Ascending aorta (tissue), 2 donors: ENCODE results near the gene MIER2. TPM values are rescaled to one million over a fixed set of nuclear protein-coding genes. Genes with fewer than 3 reads are reported as not detected.

Experiments
- DNase-seq, 2 donors: peaks; one replicate each; pipeline ENCODE4 v3.0.0-alpha.2; 2019; ENCODE audit warnings: low spot score in 2 of 2
- H3K27ac ChIP-seq, 2 donors: fragments of 200-600 bp; sonication (generic); one replicate each; pipeline ENCODE4 v1.5.1; 2016 to 2017; ENCODE audit warnings: mild to moderate bottlenecking in 1 of 2
- H3K27me3 ChIP-seq: fragments of 200-600 bp; sonication (generic); one replicate; pipeline ENCODE4 v1.5.1; 2017
- H3K36me3 ChIP-seq, 2 donors: fragments of 200-600 bp; sonication (generic); one replicate each; pipeline ENCODE4 v1.5.1; 2016
- H3K4me1 ChIP-seq, 2 donors: fragments of 200-600 bp; sonication (generic); one replicate each; pipeline ENCODE4 v1.5.1; 2016 to 2017; ENCODE audit warnings: mild to moderate bottlenecking in 1 of 2
- H3K4me3 ChIP-seq, 2 donors: fragments of 200-600 bp; sonication (generic); one replicate each; pipeline ENCODE4 v1.5.1; 2016 to 2017; ENCODE audit warnings: mild to moderate bottlenecking in 1 of 2
- H3K9me3 ChIP-seq, 2 donors: fragments of 200-600 bp; sonication (generic); one replicate each; pipeline ENCODE4 v1.5.1; 2016
- CTCF ChIP-seq, 3 experiments: fragments of 200-600 bp in 2 of 3; fragments of 450-650 bp in 1 of 3; sonication (generic) in 2 of 3; IDR thresholded peaks; one replicate each; pipeline ENCODE4 v1.5.1; 2016 to 2019; ENCODE audit warnings: antibody characterized with exemption in 3 of 3, mild to moderate bottlenecking in 1 of 3, moderate library complexity in 1 of 3
- intact Hi-C: fragments of 100-400 bp; cut with DNase I; formaldehyde crosslinking; loops from one replicate; pipeline ENCODE4 v1.15.1; 2023
- total RNA-seq: library from RNA; depleted of rRNA; stranded (reverse); fragments of >200 nt; gene quantifications from one replicate; pipeline ENCODE4 v1.1.0, GENCODE V29; 2016

The MIER2 gene
- total RNA-seq, 1 donor from 2014 or later: 128 TPM

DNA sequence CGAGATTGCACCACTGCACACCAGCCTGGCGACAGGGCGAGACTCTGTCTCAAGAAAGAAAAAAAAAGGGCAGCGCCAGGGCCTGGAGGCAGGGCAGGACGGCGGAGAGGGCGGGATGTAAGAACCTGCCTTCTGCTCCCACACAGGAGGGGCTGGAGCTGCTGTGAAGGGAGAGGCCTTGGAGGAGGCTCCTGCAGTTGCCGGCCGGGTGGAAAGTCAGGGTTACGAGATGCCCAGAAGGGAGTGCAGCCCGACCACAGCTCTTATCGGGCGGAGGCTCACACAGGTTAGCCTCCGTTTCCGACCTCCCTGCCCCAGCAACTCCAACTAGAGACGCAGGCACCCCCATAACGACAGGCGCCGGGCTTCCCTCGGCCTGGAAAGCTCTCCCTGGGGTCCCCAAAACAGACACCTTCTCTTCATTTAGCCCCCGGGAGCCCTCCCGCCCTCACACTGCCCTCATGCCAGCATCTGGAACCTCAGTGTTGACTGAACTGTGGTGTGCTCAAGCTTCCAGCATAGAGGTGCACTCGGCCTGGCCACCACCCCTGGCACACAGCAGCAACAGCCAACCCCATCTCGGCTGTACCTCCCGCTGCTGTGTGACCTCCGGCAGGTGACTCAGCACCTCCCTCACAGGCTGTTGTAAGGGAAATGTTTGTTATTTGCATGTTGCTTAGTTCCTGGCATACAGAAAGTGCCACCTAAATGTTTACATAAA lies 54.8 kb downstream of the MIER2 start:
- DNase-seq: no peak
- intact Hi-C loops: no loop called here
- H3K4me1 ChIP-seq: peaks cover 0 to 4% of the 10 kb centered on the region in 2 donors
- H3K9me3 ChIP-seq: no peaks in the 10 kb centered on the region
- peak overlapping the region in 1 of 2 donors; percentile 40 for H3K4me3 ChIP-seq
- peaks cover 22% of the 10 kb centered on the region for H3K27me3 ChIP-seq
- TF ChIP-seq CTCF (IDR thresholded peaks at IDR 0.05): no peak
- no peak overlapping the region for H3K27ac ChIP-seq
- no peaks in the 10 kb centered on the region for H3K36me3 ChIP-seq

DNA sequence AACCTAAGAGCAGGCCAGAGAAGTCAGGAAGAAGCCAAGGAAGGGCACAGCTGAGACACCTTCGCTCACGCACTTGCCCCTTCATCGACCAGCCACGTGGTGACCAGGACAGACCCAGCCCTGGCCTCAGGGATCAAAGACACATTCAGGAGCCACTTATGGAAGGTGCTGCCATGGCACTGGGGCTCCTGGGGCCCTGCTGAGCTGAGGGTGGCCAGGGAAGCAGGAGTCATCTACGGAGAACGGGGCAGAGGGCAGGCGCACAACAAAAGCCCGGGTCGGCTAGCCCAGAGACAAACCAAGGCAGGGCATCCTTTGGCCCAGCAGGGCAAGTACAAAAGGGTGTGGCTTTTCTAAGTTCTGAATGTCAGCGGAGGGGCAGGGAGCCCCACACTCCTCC lies 55.7 kb downstream of the MIER2 start:
- H3K4me1 ChIP-seq: no peaks in the 10 kb centered on the region
- TF ChIP-seq CTCF (IDR thresholded peaks at IDR 0.05): no peak
- H3K9me3 ChIP-seq: no peaks in the 10 kb centered on the region
- H3K27ac ChIP-seq: no peak overlapping the region
- H3K4me3 ChIP-seq: no peak overlapping the region
- intact Hi-C loops: no loop called here
- no peaks in the 10 kb centered on the region for H3K36me3 ChIP-seq
- peaks cover 22% of the 10 kb centered on the region for H3K27me3 ChIP-seq
- DNase-seq: no peak

GRCh38 chr19:287381-287871 lies 57.2 kb downstream of the MIER2 start:
- H3K27me3 ChIP-seq: peaks cover 13% of the 10 kb centered on the region
- DNase-seq: no peak
- H3K27ac ChIP-seq: no peak overlapping the region
- no peaks in the 10 kb centered on the region for H3K4me1 ChIP-seq
- no peaks in the 10 kb centered on the region for H3K9me3 ChIP-seq
- no peak for TF ChIP-seq CTCF (IDR thresholded peaks at IDR 0.05)
- intact Hi-C loops: no loop called here
- H3K36me3 ChIP-seq: no peaks in the 10 kb centered on the region
- no peak overlapping the region for H3K4me3 ChIP-seq

DNA sequence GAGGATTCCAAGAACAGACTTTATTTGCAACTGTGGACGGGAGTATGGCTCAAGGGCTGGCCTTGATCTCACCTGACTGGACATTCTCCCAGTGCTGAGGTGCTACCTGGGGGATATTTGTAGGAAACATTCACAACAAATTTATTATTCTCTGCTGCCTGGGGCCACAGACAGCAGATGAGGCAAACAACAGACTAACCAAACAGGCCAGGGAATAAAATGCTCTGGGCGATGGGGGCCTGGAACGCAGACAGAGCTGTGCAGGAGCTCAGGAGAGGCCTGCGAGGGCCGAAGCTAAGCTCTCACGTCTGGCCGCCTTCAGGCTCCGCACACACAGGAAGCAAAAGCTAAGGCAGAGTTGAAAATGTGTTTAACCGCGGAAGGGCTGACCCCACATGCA lies 61.2 kb downstream of the MIER2 start:
- Histone ChIP-seq H3K36me3 (no peaks in the 10 kb centered on the region), H3K4me3 (no peak overlapping the region), H3K4me1 (no peaks in the 10 kb centered on the region), H3K27ac (no peak overlapping the region), H3K9me3 (no peaks in the 10 kb centered on the region), H3K27me3 (no peaks in the 10 kb centered on the region)
- no peak for DNase-seq
- TF ChIP-seq CTCF (IDR thresholded peaks at IDR 0.05): no peak
- intact Hi-C loops: no loop called here

GRCh38 chr19:282501-282900 lies 62.1 kb downstream of the MIER2 start:
- intact Hi-C loops: no loop called here
- no peaks in the 10 kb centered on the region for H3K9me3 ChIP-seq
- no peaks in the 10 kb centered on the region for H3K36me3 ChIP-seq
- no peak for DNase-seq
- no peak overlapping the region for H3K4me3 ChIP-seq
- H3K27ac ChIP-seq: no peak overlapping the region
- no peaks in the 10 kb centered on the region for H3K4me1 ChIP-seq
- H3K27me3 ChIP-seq: no peaks in the 10 kb centered on the region
- TF ChIP-seq CTCF (IDR thresholded peaks at IDR 0.05): no peak
